GM12875 (cell line): ENCODE data around the gene PNLIPRP2.

ENCODE experiments used
- H3K4me3 ChIP-seq: one replicate; pipeline ENCODE4 v1.5.1; 2011; ENCODE audit warnings: low read depth, low read length, control low read depth
- TF ChIP-seq, protein P1 (sequence below): IDR thresholded peaks from 2 replicates; pipeline ENCODE4 v1.5.1; 2011; ENCODE audit warnings: low read depth, mild to moderate bottlenecking, control low read depth, inconsistent platforms, low read length, moderate library complexity, borderline replicate concordance; ENCODE audit not compliant: insufficient read depth

Gene PNLIPRP2

GRCh38 chr10:116613471-116613870 is 7.3 kb upstream of the PNLIPRP2 start:
- TF ChIP-seq, protein P1, sequence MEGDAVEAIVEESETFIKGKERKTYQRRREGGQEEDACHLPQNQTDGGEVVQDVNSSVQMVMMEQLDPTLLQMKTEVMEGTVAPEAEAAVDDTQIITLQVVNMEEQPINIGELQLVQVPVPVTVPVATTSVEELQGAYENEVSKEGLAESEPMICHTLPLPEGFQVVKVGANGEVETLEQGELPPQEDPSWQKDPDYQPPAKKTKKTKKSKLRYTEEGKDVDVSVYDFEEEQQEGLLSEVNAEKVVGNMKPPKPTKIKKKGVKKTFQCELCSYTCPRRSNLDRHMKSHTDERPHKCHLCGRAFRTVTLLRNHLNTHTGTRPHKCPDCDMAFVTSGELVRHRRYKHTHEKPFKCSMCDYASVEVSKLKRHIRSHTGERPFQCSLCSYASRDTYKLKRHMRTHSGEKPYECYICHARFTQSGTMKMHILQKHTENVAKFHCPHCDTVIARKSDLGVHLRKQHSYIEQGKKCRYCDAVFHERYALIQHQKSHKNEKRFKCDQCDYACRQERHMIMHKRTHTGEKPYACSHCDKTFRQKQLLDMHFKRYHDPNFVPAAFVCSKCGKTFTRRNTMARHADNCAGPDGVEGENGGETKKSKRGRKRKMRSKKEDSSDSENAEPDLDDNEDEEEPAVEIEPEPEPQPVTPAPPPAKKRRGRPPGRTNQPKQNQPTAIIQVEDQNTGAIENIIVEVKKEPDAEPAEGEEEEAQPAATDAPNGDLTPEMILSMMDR, result no peak

GRCh38 chr10:116614796-116615195 is 6.0 kb upstream of the PNLIPRP2 start:
- no peak overlapping the region for H3K4me3 ChIP-seq
- TF ChIP-seq, protein P1, result no peak

More at GRCh38 chr10:116613471-116613870, 7.3 kb upstream of the PNLIPRP2 start:
- no peak overlapping the region for H3K4me3 ChIP-seq

DNA sequence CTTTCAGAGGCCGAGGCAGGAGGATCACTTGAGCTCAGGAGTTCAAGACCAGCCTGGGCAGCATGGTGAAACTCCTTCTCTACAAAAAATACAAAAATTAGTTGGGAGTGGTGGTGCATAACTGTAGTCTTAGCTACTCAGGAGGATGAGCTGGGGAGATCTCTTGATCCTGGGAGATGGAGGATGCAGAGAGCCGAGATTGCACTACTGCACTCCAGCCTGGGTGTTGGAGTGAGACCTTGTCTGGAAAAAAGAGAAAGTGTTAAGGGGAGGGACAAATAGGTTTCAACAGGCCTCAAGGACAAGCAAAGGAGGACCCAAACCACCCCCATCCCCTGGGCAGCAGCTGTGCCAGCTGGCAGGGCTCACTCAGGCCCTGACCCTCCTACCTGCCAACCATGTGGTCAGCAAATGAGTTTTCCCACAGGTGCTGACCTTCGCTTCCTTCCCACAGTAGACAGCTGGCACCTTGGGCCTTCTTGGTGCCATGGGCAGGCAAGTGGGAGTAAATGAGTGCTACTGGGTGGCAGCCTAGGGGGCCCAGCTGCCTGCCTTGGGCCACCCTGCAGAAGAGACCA is 5.5 kb upstream of the PNLIPRP2 start:
- TF ChIP-seq, protein P1, result no peak
- H3K4me3 ChIP-seq, result no peak overlapping the region

DNA sequence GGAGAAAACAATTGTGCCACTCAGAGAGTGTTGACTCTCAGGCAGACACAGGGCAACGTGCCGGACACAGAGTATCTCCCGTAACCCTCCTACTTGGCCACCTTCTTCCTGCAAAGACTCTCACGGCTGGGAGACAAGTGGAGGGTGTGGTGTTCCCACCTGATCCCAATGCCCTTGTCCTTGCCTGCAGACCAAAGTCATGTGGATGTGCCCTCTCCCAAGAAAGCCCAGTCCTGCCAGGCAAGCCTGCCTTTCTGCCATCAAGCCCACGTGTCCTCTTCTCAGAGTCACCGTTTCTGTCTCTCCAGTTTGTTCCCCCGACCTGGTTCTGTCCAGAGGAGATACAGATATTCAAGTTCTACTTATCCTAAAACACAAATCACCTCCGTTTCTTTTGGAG is 723 bp downstream of the PNLIPRP2 start:
- TF ChIP-seq, protein P1, result no peak

GRCh38 chr10:116621934-116622655 is 1.3 kb downstream of the PNLIPRP2 start:
- TF ChIP-seq, protein P1, result no peak

More for the DNA sequence above, 723 bp downstream of the PNLIPRP2 start:
- no peak overlapping the region for H3K4me3 ChIP-seq

DNA sequence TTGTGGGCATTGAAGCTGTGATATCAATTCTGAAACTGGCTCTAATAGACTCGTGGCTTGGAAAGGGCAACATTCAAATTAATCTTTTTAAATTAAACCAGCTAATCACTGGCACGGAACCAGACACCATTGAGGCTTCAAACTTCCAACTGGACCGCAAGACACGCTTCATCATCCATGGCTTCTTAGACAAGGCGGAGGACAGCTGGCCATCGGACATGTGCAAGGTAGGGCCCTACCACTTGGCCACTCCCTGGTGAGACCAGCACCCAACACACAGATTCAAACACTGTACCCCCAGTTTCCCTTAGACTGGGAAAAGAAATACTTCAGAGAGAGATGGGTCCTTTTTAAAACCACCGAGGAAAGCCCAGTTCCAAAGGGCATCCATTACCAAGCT is 5.1 kb downstream of the PNLIPRP2 start:
- TF ChIP-seq, protein P1, result no peak

More at GRCh38 chr10:116621934-116622655, 1.3 kb downstream of the PNLIPRP2 start:
- no peak overlapping the region for H3K4me3 ChIP-seq

GRCh38 chr10:116626815-116627214 is 6.1 kb downstream of the PNLIPRP2 start:
- TF ChIP-seq, protein P1, result no peak
- no peak overlapping the region for H3K4me3 ChIP-seq

More for the DNA sequence above, 5.1 kb downstream of the PNLIPRP2 start:
- no peak overlapping the region for H3K4me3 ChIP-seq
